Measurements from ENCODE around the gene TREX2.

GRCh38 chrX:153446636-153446936 is 730 bp upstream of the TREX2 start:
- TF ChIP-seq, protein P1, sequence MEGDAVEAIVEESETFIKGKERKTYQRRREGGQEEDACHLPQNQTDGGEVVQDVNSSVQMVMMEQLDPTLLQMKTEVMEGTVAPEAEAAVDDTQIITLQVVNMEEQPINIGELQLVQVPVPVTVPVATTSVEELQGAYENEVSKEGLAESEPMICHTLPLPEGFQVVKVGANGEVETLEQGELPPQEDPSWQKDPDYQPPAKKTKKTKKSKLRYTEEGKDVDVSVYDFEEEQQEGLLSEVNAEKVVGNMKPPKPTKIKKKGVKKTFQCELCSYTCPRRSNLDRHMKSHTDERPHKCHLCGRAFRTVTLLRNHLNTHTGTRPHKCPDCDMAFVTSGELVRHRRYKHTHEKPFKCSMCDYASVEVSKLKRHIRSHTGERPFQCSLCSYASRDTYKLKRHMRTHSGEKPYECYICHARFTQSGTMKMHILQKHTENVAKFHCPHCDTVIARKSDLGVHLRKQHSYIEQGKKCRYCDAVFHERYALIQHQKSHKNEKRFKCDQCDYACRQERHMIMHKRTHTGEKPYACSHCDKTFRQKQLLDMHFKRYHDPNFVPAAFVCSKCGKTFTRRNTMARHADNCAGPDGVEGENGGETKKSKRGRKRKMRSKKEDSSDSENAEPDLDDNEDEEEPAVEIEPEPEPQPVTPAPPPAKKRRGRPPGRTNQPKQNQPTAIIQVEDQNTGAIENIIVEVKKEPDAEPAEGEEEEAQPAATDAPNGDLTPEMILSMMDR (IDR thresholded peaks at IDR 0.05 in 4 of 5, conservative IDR thresholded peaks at IDR 0.05 in 1 of 5), result no peak
- TF ChIP-seq POLR2A (IDR thresholded peaks at IDR 0.05), result no peak
